Neuronal stem cell (in vitro differentiated cells): ENCODE results near the gene AATF.
A peak's percentile ranks its signal among the peaks of the same experiment; 100 is the strongest.

Experiments used
- DNase-seq: peaks from one replicate; pipeline ENCODE4 v3.0.0-alpha.2; 2013; ENCODE audit warnings: low spot score
- H2AFZ ChIP-seq: one replicate; pipeline ENCODE4 v1.6.1; 2013; ENCODE audit warnings: mild to moderate bottlenecking, low read length, inconsistent platforms
- H2AK5ac ChIP-seq: 2 replicates; pipeline ENCODE4 v1.6.1; 2013; ENCODE audit warnings: low read depth, mild to moderate bottlenecking, inconsistent platforms, low read length, moderate library complexity, mixed read lengths
- H2BK120ac ChIP-seq: 2 replicates; pipeline ENCODE4 v1.6.1; 2013; ENCODE audit warnings: low read depth, mild to moderate bottlenecking, inconsistent platforms, low read length, moderate library complexity, mixed read lengths
- H2BK12ac ChIP-seq: one replicate; pipeline ENCODE4 v1.6.1; 2013; ENCODE audit warnings: low read length, inconsistent platforms
- H2BK15ac ChIP-seq: 2 replicates; pipeline ENCODE4 v1.6.1; 2013; ENCODE audit warnings: mild to moderate bottlenecking, low read length, inconsistent platforms, mixed read lengths
- H2BK5ac ChIP-seq: one replicate; pipeline ENCODE4 v1.6.1; 2013; ENCODE audit warnings: inconsistent platforms, mild to moderate bottlenecking, low read length, moderate library complexity
- H3K14ac ChIP-seq: one replicate; pipeline ENCODE4 v1.6.1; 2013; ENCODE audit warnings: low read length, inconsistent platforms
- H3K18ac ChIP-seq: 2 replicates; pipeline ENCODE4 v1.6.1; 2013; ENCODE audit warnings: low read length, inconsistent platforms
- H3K23ac ChIP-seq: 2 replicates; pipeline ENCODE4 v1.6.1; 2013; ENCODE audit warnings: low read depth, mild to moderate bottlenecking, mixed read lengths, low read length, inconsistent platforms; ENCODE audit not compliant: poor library complexity
- H3K27ac ChIP-seq: replicated peaks from 3 replicates; pipeline ENCODE4 v1.5.1; 2013; ENCODE audit warnings: low read length, inconsistent platforms
- H3K27me3 ChIP-seq, 3 experiments: 2 replicates each; pipeline ENCODE4 v1.6.1; 2013; ENCODE audit warnings: low read length in 3 of 3, mild to moderate bottlenecking in 2 of 3, inconsistent platforms in 1 of 3, low read depth in 1 of 3, mixed read lengths in 1 of 3, moderate library complexity in 1 of 3; ENCODE audit not compliant: control insufficient read depth in 3 of 3, insufficient read depth in 3 of 3
- H3K36me3 ChIP-seq, 2 donors: replicated peaks in 1 of 2; 2 replicates each; pipeline ENCODE4 v1.6.1; 2013; ENCODE audit warnings: low read length in 2 of 2; ENCODE audit not compliant: control insufficient read depth in 2 of 2, insufficient read depth in 2 of 2
- H3K4ac ChIP-seq: 2 replicates; pipeline ENCODE4 v1.6.1; 2013; ENCODE audit warnings: inconsistent platforms, mild to moderate bottlenecking, low read length, moderate library complexity
- H3K4me1 ChIP-seq, 2 donors: 1 replicate in 1 of 2; 2 replicates in 1 of 2; pipeline ENCODE4 v1.6.1; 2013; ENCODE audit warnings: low read length in 2 of 2, low read depth in 1 of 2; ENCODE audit not compliant: control insufficient read depth in 2 of 2, insufficient read depth in 1 of 2
- H3K4me2 ChIP-seq: one replicate; pipeline ENCODE4 v1.6.1; 2013; ENCODE audit warnings: mild to moderate bottlenecking, low read length, inconsistent platforms; ENCODE audit not compliant: insufficient read depth, poor library complexity, severe bottlenecking
- H3K4me3 ChIP-seq, 2 donors: 2 replicates each; pipeline ENCODE4 v1.5.1; 2013; ENCODE audit warnings: low read length in 2 of 2, mild to moderate bottlenecking in 2 of 2, inconsistent platforms in 1 of 2, moderate library complexity in 1 of 2
- H3K79me1 ChIP-seq: one replicate; pipeline ENCODE4 v1.6.1; 2013; ENCODE audit warnings: low read depth, mild to moderate bottlenecking, inconsistent platforms, low read length, moderate library complexity
- H3K9ac ChIP-seq: one replicate; pipeline ENCODE4 v1.6.1; 2013; ENCODE audit warnings: mild to moderate bottlenecking, low read depth, low read length, inconsistent platforms; ENCODE audit not compliant: poor library complexity
- H3K9me3 ChIP-seq, 2 donors: replicated peaks in 1 of 2; 2 replicates each; pipeline versions ENCODE3 to v1.6.1; 2013; ENCODE audit warnings: low read length in 2 of 2, mild to moderate bottlenecking in 2 of 2, inconsistent platforms in 1 of 2, low read depth in 1 of 2, mixed read lengths in 1 of 2, moderate library complexity in 1 of 2; ENCODE audit not compliant: control insufficient read depth in 2 of 2, insufficient read depth in 1 of 2
- H4K8ac ChIP-seq: one replicate; pipeline ENCODE4 v1.6.1; 2013; ENCODE audit warnings: low read depth, mild to moderate bottlenecking, inconsistent platforms, low read length, moderate library complexity
- H4K91ac ChIP-seq: one replicate; pipeline ENCODE4 v1.6.1; 2013; ENCODE audit warnings: low read length, low read depth, mild to moderate bottlenecking, inconsistent platforms; ENCODE audit not compliant: poor library complexity
- WGBS, 2 donors: extraction: QIAGEN DNeasy Blood & Tissue Kit; methylation state at CpG; one replicate each; pipeline ENCODE4 v1.1.7; 2013; ENCODE audit warnings: missing lambda C conversion rate in 2 of 2, mixed read lengths in 1 of 2; ENCODE audit not compliant: insufficient read length in 2 of 2, insufficient replicate concordance in 1 of 2; ENCODE audit errors: extremely low coverage in 2 of 2; 5-methylcytosine and 5-hydroxymethylcytosine counted together

AATF gene

GRCh38 chr17:37064206-37064605, 115.5 kb downstream of the AATF start:
- H3K9me3 ChIP-seq, result no peaks in the 10 kb centered on the region
- no peak overlapping the region for H2BK15ac ChIP-seq
- H3K9ac ChIP-seq, result no peak overlapping the region
- no peak overlapping the region for H3K18ac ChIP-seq
- WGBS, 2 donors, result no CpG with 5 or more reads among the region's 11 CpGs
- no peaks in the 10 kb centered on the region for H3K36me3 ChIP-seq
- H3K27ac ChIP-seq, result no peak overlapping the region
- peaks cover 3 to 4% of the 10 kb centered on the region in 2 donors for H3K4me1 ChIP-seq
- H3K23ac ChIP-seq, result no peak overlapping the region
- no peak overlapping the region for H2BK120ac ChIP-seq
- no peak overlapping the region for H4K91ac ChIP-seq
- H4K8ac ChIP-seq, result no peak overlapping the region
- H2BK12ac ChIP-seq, result no peak overlapping the region
- no peaks in the 10 kb centered on the region for H3K79me1 ChIP-seq
- peaks cover 0 to 5% (median 4%) of the 10 kb centered on the region in 3 experiments for H3K27me3 ChIP-seq
- H3K4me3 ChIP-seq, result no peak overlapping the region
- no peak overlapping the region for H2AFZ ChIP-seq
- H3K4me2 ChIP-seq, result no peak overlapping the region
- no peak overlapping the region for H2BK5ac ChIP-seq
- no peak overlapping the region for H2AK5ac ChIP-seq
- no peak overlapping the region for H3K14ac ChIP-seq
- H3K4ac ChIP-seq, result no peak overlapping the region
- no peak for DNase-seq

DNA sequence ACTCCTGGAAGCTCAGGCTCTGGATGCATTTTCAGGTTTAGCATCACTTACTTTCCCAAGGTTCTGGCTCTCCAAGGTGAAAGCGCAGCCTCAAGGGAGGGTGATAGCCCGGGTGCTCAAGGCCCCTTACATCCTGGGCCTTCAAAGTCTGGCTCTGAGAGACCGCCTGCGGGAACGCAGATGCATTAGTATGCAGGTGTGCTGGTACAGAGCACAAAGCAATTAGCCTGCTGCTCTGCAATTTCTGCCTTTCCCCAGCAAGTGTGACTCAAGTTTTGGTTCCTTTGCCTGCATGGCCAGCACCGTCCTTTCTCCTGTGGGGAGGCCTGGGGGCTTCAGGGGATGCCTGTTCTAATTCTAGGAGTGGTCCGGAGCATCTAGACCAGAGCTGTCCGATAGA, 116.2 kb downstream of the AATF start:
- H2BK12ac ChIP-seq, result no peak overlapping the region
- H4K8ac ChIP-seq, result no peak overlapping the region
- no peak overlapping the region for H3K4ac ChIP-seq
- peak overlapping the region; percentile 43 for H2BK5ac ChIP-seq
- H3K79me1 ChIP-seq, result no peaks in the 10 kb centered on the region
- no peak overlapping the region for H3K27ac ChIP-seq
- no peak overlapping the region for H3K4me2 ChIP-seq
- H3K9me3 ChIP-seq, result no peaks in the 10 kb centered on the region
- H2AFZ ChIP-seq, result no peak overlapping the region
- H3K4me3 ChIP-seq, result no peak overlapping the region
- H3K14ac ChIP-seq, result no peak overlapping the region
- H3K23ac ChIP-seq, result no peak overlapping the region
- no peak overlapping the region for H2BK120ac ChIP-seq
- H3K27me3 ChIP-seq, result peaks cover 0 to 5% (median 4%) of the 10 kb centered on the region in 3 experiments
- H3K4me1 ChIP-seq, result peaks cover 3 to 4% of the 10 kb centered on the region in 2 donors
- no peak overlapping the region for H3K9ac ChIP-seq
- H3K18ac ChIP-seq, result no peak overlapping the region
- no peak for DNase-seq
- no CpG with 5 or more reads among the region's 8 CpGs for WGBS, 2 donors
- H4K91ac ChIP-seq, result no peak overlapping the region
- H3K36me3 ChIP-seq, result no peaks in the 10 kb centered on the region
- H2BK15ac ChIP-seq, result peak overlapping the region; percentile 30
- H2AK5ac ChIP-seq, result no peak overlapping the region

GRCh38 chr17:37065486-37066321, 117.0 kb downstream of the AATF start:
- H2AK5ac ChIP-seq, result no peak overlapping the region
- H3K4me3 ChIP-seq, result no peak overlapping the region
- peaks cover 0 to 4% of the 10 kb centered on the region in 2 donors for H3K4me1 ChIP-seq
- H3K27ac ChIP-seq, result no peak overlapping the region
- H3K9me3 ChIP-seq, result no peaks in the 10 kb centered on the region
- H3K4ac ChIP-seq, result no peak overlapping the region
- no peak overlapping the region for H2BK120ac ChIP-seq
- H4K8ac ChIP-seq, result no peak overlapping the region
- H3K27me3 ChIP-seq, result peaks cover 0 to 5% (median 4%) of the 10 kb centered on the region in 3 experiments
- no peak overlapping the region for H2BK12ac ChIP-seq
- no peak overlapping the region for H2BK5ac ChIP-seq
- peak overlapping the region; percentile 50 for H3K14ac ChIP-seq
- H2BK15ac ChIP-seq, result no peak overlapping the region
- no peaks in the 10 kb centered on the region for H3K79me1 ChIP-seq
- H3K9ac ChIP-seq, result no peak overlapping the region
- no peak overlapping the region for H3K4me2 ChIP-seq
- no peaks in the 10 kb centered on the region for H3K36me3 ChIP-seq
- no CpG with 5 or more reads among the region's 23 CpGs for WGBS, 2 donors
- no peak overlapping the region for H2AFZ ChIP-seq
- H3K23ac ChIP-seq, result no peak overlapping the region
- peak overlapping the region; percentile 35 for H3K18ac ChIP-seq
- no peak overlapping the region for H4K91ac ChIP-seq
- no peak for DNase-seq

DNA sequence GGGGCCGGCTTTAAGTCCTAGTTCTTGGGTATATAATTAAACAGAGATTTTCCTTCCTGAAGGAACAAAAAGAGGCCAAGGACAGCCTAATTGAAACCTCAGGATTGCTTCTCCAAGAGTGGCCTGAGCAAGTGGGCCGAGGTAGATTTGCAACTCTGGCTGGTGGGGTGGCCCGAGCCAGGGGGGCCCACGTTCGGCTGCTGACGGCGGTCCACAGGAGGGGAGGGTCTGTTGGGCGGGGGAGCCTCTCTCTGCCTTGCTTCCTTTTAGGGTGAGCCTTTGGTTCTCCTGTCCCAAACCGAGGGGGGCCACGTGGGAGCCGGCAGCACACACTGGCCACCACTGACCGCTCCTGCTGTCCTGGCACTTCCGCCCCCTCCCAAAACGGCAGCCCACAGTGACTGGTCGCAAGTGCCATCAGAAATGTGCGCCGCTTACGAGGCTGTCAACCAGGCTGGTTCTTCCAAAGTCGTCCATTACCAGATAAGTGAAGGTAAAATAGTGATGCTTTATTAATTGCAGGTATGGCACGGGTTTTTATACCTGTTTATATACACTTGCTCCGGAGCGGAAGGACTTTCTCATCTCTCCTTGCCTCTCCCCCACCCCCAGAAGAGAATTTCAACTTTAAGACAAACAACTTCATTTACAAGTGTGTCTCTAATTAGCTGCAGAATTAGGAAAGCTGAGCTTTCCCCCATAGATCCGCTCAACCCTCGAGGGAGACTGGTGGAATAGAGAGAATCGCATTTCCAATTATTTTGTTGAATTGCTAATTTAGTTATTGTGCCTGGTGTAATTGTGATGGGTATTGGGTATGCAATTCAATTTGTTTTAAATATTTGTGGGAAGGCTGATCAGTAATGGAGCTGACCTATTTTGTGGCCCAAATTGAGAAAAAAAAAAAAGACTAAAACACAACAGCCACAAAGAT, 117.8 kb downstream of the AATF start:
- H2AK5ac ChIP-seq, result no peak overlapping the region
- H2BK5ac ChIP-seq, result no peak overlapping the region
- no peak overlapping the region for H4K91ac ChIP-seq
- H2BK120ac ChIP-seq, result no peak overlapping the region
- no peaks in the 10 kb centered on the region for H3K9me3 ChIP-seq
- H2BK12ac ChIP-seq, result no peak overlapping the region
- peak overlapping the region; percentile 72 for H3K18ac ChIP-seq
- no peak overlapping the region for H3K4ac ChIP-seq
- H3K79me1 ChIP-seq, result no peaks in the 10 kb centered on the region
- peaks cover 0 to 4% of the 10 kb centered on the region in 2 donors for H3K4me1 ChIP-seq
- no CpG with 5 or more reads among the region's 25 CpGs for WGBS, 2 donors
- H2BK15ac ChIP-seq, result no peak overlapping the region
- peaks cover 0 to 5% (median 4%) of the 10 kb centered on the region in 3 experiments for H3K27me3 ChIP-seq
- no peak overlapping the region for H3K14ac ChIP-seq
- no peak overlapping the region for H2AFZ ChIP-seq
- no peak overlapping the region for H4K8ac ChIP-seq
- no peak overlapping the region for H3K27ac ChIP-seq
- no peak overlapping the region for H3K9ac ChIP-seq
- DNase-seq, result no peak
- H3K36me3 ChIP-seq, result no peaks in the 10 kb centered on the region
- H3K23ac ChIP-seq, result peak overlapping the region; percentile 8
- H3K4me3 ChIP-seq, result no peak overlapping the region
- H3K4me2 ChIP-seq, result no peak overlapping the region
